ENCODE measurements around the gene CFAP54.

GRCh38 chr12:96487634-96488033, 1.7 kb upstream of the CFAP54 start:
- TF ChIP-seq POLR2A (IDR thresholded peaks at IDR 0.05; ENCODE audit: low read depth, low read length) (no peak), POU2F2 (IDR thresholded peaks at IDR 0.05; ENCODE audit: low read depth, low read length) (no peak)

Measured in GM12891 (cell line).